ENCODE measurements around the gene CIAO3. TPM values are rescaled to one million over a fixed set of nuclear protein-coding genes. Genes with fewer than 3 reads are reported as not detected.

Gene CIAO3
- polyA plus RNA-seq, 1 donor from 2014 or later = 57.8 TPM

GRCh38 chr16:682493-683395 lies 58.1 kb downstream of the CIAO3 start:
- Histone ChIP-seq H4K20me1 (ENCODE audit: insufficient read depth) (peaks cover 6% of the 10 kb centered on the region), H3K4me2 (ENCODE audit: low read length) (no peak overlapping the region), H3K9me3 (ENCODE audit: low read length) (no peaks in the 10 kb centered on the region), H3K4me3 (ENCODE audit: low read length) (peak overlapping the region; percentile 71), H3K27me3 (ENCODE audit: insufficient read depth, low read depth, low read length) (no peaks in the 10 kb centered on the region), H3K36me3 (ENCODE audit: insufficient read depth, low read length) (no peaks in the 10 kb centered on the region), H2AFZ (ENCODE audit: low read depth, low read length) (no peak overlapping the region), H3K9me2 (ENCODE audit: insufficient read depth, low read length) (no peaks in the 10 kb centered on the region), H3K79me2 (replicated peaks; ENCODE audit: insufficient read depth, low read length) (peaks cover 20% of the 10 kb centered on the region), H3K27ac (ENCODE audit: low read length) (no peak overlapping the region), H3K9ac (ENCODE audit: low read length) (no peak overlapping the region), H3F3A (ENCODE audit: insufficient read depth, low read length, poor library complexity, severe bottlenecking) (no peaks in the 10 kb centered on the region)
- no peak for TF ChIP-seq TAF1 (IDR thresholded peaks at IDR 0.05; ENCODE audit: low read depth)
- no peak for TF ChIP-seq REST (IDR thresholded peaks at IDR 0.05; ENCODE audit: borderline replicate concordance)
- no peak for TF ChIP-seq MXI1 (conservative IDR thresholded peaks at IDR 0.05; ENCODE audit: poor library complexity, severe bottlenecking)
- TF ChIP-seq CTCF (IDR thresholded peaks at IDR 0.05; ENCODE audit: poor library complexity, severe bottlenecking) = no peak
- TF ChIP-seq POLR2AphosphoS5 (IDR thresholded peaks at IDR 0.05) = no peak
- TF ChIP-seq EP300 (conservative IDR thresholded peaks at IDR 0.05; ENCODE audit: poor library complexity, severe bottlenecking) = no peak
- no peak for TF ChIP-seq SMC3 (conservative IDR thresholded peaks at IDR 0.05; ENCODE audit: poor library complexity)
- no peak for TF ChIP-seq EZH2 (IDR thresholded peaks at IDR 0.05; ENCODE audit: borderline replicate concordance, insufficient read depth, low read length, poor library complexity, severe bottlenecking)
- TF ChIP-seq RAD21 (conservative IDR thresholded peaks at IDR 0.05) = no peak

GRCh38 chr16:681746-682427 lies 58.9 kb downstream of the CIAO3 start:
- Histone ChIP-seq H3K4me2 (ENCODE audit: low read length) (no peak overlapping the region), H3K27me3 (ENCODE audit: insufficient read depth, low read depth, low read length) (no peaks in the 10 kb centered on the region), H3K79me2 (replicated peaks; ENCODE audit: insufficient read depth, low read length) (peaks cover 20% of the 10 kb centered on the region), H4K20me1 (ENCODE audit: insufficient read depth) (peaks cover 6% of the 10 kb centered on the region), H3F3A (ENCODE audit: insufficient read depth, low read length, poor library complexity, severe bottlenecking) (no peaks in the 10 kb centered on the region), H3K27ac (ENCODE audit: low read length) (no peak overlapping the region), H3K9ac (ENCODE audit: low read length) (no peak overlapping the region), H3K36me3 (ENCODE audit: insufficient read depth, low read length) (no peaks in the 10 kb centered on the region), H2AFZ (ENCODE audit: low read depth, low read length) (no peak overlapping the region), H3K4me3 (ENCODE audit: low read length) (peak overlapping the region; percentile 70), H3K9me2 (ENCODE audit: insufficient read depth, low read length) (no peaks in the 10 kb centered on the region), H3K9me3 (ENCODE audit: low read length) (no peaks in the 10 kb centered on the region)
- no peak for TF ChIP-seq SMC3 (conservative IDR thresholded peaks at IDR 0.05; ENCODE audit: poor library complexity)
- no peak for TF ChIP-seq MXI1 (conservative IDR thresholded peaks at IDR 0.05; ENCODE audit: poor library complexity, severe bottlenecking)
- TF ChIP-seq TAF1 (IDR thresholded peaks at IDR 0.05; ENCODE audit: low read depth) = no peak
- no peak for TF ChIP-seq EZH2 (IDR thresholded peaks at IDR 0.05; ENCODE audit: borderline replicate concordance, insufficient read depth, low read length, poor library complexity, severe bottlenecking)
- TF ChIP-seq POLR2AphosphoS5 (IDR thresholded peaks at IDR 0.05) = no peak
- TF ChIP-seq REST (IDR thresholded peaks at IDR 0.05; ENCODE audit: borderline replicate concordance) = no peak
- TF ChIP-seq RAD21 (conservative IDR thresholded peaks at IDR 0.05) = no peak
- TF ChIP-seq EP300 (conservative IDR thresholded peaks at IDR 0.05; ENCODE audit: poor library complexity, severe bottlenecking) = no peak
- TF ChIP-seq CTCF (IDR thresholded peaks at IDR 0.05; ENCODE audit: poor library complexity, severe bottlenecking) = no peak
